NT2/D1 (cell line): ENCODE results near the gene HECW1.

ENCODE experiments used
- SUZ12 ChIP-seq: IDR thresholded peaks from 2 replicates; pipeline ENCODE4 v1.6.1; 2011; ENCODE audit not compliant: insufficient read length, insufficient read depth; ENCODE audit errors: extremely low read depth
- ZNF274 ChIP-seq: IDR thresholded peaks from 2 replicates; pipeline ENCODE4 v1.6.1; 2011; ENCODE audit warnings: mild to moderate bottlenecking, low read depth, low read length

DNA sequence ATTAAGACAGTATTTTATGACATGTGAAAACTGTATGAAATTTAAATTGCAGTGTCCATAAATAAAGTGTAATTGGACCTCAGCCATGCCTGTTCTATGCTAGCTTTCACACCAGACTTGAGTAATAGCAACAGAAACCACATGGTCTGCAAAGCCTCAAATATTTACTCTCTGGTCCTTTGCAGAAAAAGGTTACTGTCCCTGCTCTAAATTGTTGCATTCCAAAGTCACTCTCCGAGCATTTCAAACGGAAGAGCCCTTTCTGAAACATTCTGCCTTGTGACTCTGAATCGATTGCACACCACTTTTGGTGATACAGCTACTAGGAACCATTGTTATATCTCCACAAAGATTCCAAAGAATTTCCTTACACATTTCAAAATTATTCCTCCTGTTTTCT, 389.4 kb downstream of the HECW1 start:
- TF ChIP-seq SUZ12, result no peak
- TF ChIP-seq ZNF274, result no peak
